DMS53 treated with DMSO at 0.1 percent for 48 hours (cell line): ENCODE results near the gene CDK15.
"Not testable (repeated sequence)": the region's sequence is repeated elsewhere in the genome, so short reads cannot be mapped to it uniquely, and the experiment has no call there.

Source experiments
- DNase-seq: peaks from one replicate; lab custom pipeline; 2025; ENCODE audit not compliant: unreplicated experiment; lab: John Stamatoyannopoulos, UW

Gene CDK15

GRCh38 chr2:201789395-201789794 is 16.9 kb upstream of the CDK15 start:
- no peak for DNase-seq

- DNase-seq, result no peak
These were observed 16.0 kb upstream of the CDK15 start for GRCh38 chr2:201790291-201790690.

- DNase-seq, result no peak
These were observed 15.3 kb upstream of the CDK15 start for GRCh38 chr2:201790989-201791388.

- DNase-seq, result no peak
These were observed 12.7 kb upstream of the CDK15 start for GRCh38 chr2:201793631-201794030.

- no peak for DNase-seq
These were observed 12.0 kb upstream of the CDK15 start for GRCh38 chr2:201794294-201794693.

- DNase-seq, result peak; percentile 56
These were observed 10.5 kb upstream of the CDK15 start for GRCh38 chr2:201795607-201796477.

- no peak for DNase-seq
These were observed 9.9 kb upstream of the CDK15 start for GRCh38 chr2:201796478-201796865.

- DNase-seq, result no peak
These were observed 9.0 kb upstream of the CDK15 start for GRCh38 chr2:201797175-201797840.

GRCh38 chr2:201798252-201798913 is 8.0 kb upstream of the CDK15 start:
- no peak for DNase-seq

GRCh38 chr2:201798914-201799285 is 7.4 kb upstream of the CDK15 start:
- DNase-seq, result not testable (repeated sequence)

- DNase-seq, result no peak
These were observed 1.2 kb downstream of the CDK15 start for GRCh38 chr2:201807452-201807999.

GRCh38 chr2:201808027-201808426 is 1.7 kb downstream of the CDK15 start:
- no peak for DNase-seq

GRCh38 chr2:201809633-201810032 is 3.3 kb downstream of the CDK15 start:
- DNase-seq, result no peak

- DNase-seq, result not testable (repeated sequence)
These were observed 4.3 kb downstream of the CDK15 start for GRCh38 chr2:201810604-201811003.

- no peak for DNase-seq
These were observed 7.8 kb downstream of the CDK15 start for GRCh38 chr2:201813996-201814760.

GRCh38 chr2:201816657-201817575 is 10.6 kb downstream of the CDK15 start:
- no peak for DNase-seq

GRCh38 chr2:201820383-201821007 is 14.2 kb downstream of the CDK15 start:
- no peak for DNase-seq

GRCh38 chr2:201821080-201821479 is 14.7 kb downstream of the CDK15 start:
- peak; percentile 36 for DNase-seq

GRCh38 chr2:201824212-201824611 is 17.9 kb downstream of the CDK15 start:
- DNase-seq, result no peak
